ENCODE data around the gene RAB17.
A peak's percentile ranks its signal among the peaks of the same experiment; 100 is the strongest.

Gene RAB17

GRCh38 chr2:237540823-237541222, 49.7 kb downstream of the RAB17 start:
- WGBS, 2 experiments (ENCODE audit: insufficient coverage in 2 of 2): 90% methylated on average over 5 of the region's 6 CpGs
- H3K4me3 ChIP-seq (ENCODE audit: extremely low read depth, insufficient read depth, low read length, poor library complexity, severe bottlenecking): no peak overlapping the region
- no peaks in the 10 kb centered on the region for H3K9me3 ChIP-seq (ENCODE audit: control insufficient read depth, low read length)
- H3K36me3 ChIP-seq (ENCODE audit: control insufficient read depth, insufficient read depth, low read length): no peaks in the 10 kb centered on the region
- H3K4me1 ChIP-seq (ENCODE audit: control insufficient read depth, insufficient read depth, low read length, poor library complexity, severe bottlenecking): no peaks in the 10 kb centered on the region
- H3K27ac ChIP-seq (ENCODE audit: low read depth, low read length, severe bottlenecking): no peak overlapping the region

- no peak overlapping the region for H3K4me3 ChIP-seq (ENCODE audit: extremely low read depth, insufficient read depth, low read length, poor library complexity, severe bottlenecking)
- H3K27ac ChIP-seq (ENCODE audit: low read depth, low read length, severe bottlenecking): no peak overlapping the region
- 94 to 98% methylated on average over 10 to 13 of the region's 13 CpGs for WGBS, 2 experiments (ENCODE audit: insufficient coverage in 2 of 2)
- H3K4me1 ChIP-seq (ENCODE audit: control insufficient read depth, insufficient read depth, low read length, poor library complexity, severe bottlenecking): no peaks in the 10 kb centered on the region
- H3K9me3 ChIP-seq (ENCODE audit: control insufficient read depth, low read length): no peaks in the 10 kb centered on the region
- no peaks in the 10 kb centered on the region for H3K36me3 ChIP-seq (ENCODE audit: control insufficient read depth, insufficient read depth, low read length)
Observed at GRCh38 chr2:237540223-237540775, 50.2 kb downstream of the RAB17 start.

- Histone ChIP-seq H3K4me3 (ENCODE audit: extremely low read depth, insufficient read depth, low read length, poor library complexity, severe bottlenecking) (no peak overlapping the region), H3K27ac (ENCODE audit: low read depth, low read length, severe bottlenecking) (no peak overlapping the region), H3K4me1 (ENCODE audit: control insufficient read depth, insufficient read depth, low read length, poor library complexity, severe bottlenecking) (no peaks in the 10 kb centered on the region), H3K36me3 (ENCODE audit: control insufficient read depth, insufficient read depth, low read length) (no peaks in the 10 kb centered on the region), H3K9me3 (ENCODE audit: control insufficient read depth, low read length) (peaks cover 4% of the 10 kb centered on the region)
- WGBS, 2 experiments (ENCODE audit: insufficient coverage in 2 of 2): 83 to 100% methylated on average over 2 to 3 of the region's 6 CpGs
Observed at GRCh38 chr2:237539681-237540080, 50.9 kb downstream of the RAB17 start.

GRCh38 chr2:237538901-237539300, 51.6 kb downstream of the RAB17 start:
- WGBS, 2 experiments (ENCODE audit: insufficient coverage in 2 of 2): 95 to 97% methylated on average over 13 to 18 of the region's 18 CpGs
- H3K36me3 ChIP-seq (ENCODE audit: control insufficient read depth, insufficient read depth, low read length): no peaks in the 10 kb centered on the region
- no peak overlapping the region for H3K27ac ChIP-seq (ENCODE audit: low read depth, low read length, severe bottlenecking)
- peaks cover 4% of the 10 kb centered on the region for H3K9me3 ChIP-seq (ENCODE audit: control insufficient read depth, low read length)
- H3K4me3 ChIP-seq (ENCODE audit: extremely low read depth, insufficient read depth, low read length, poor library complexity, severe bottlenecking): no peak overlapping the region
- no peaks in the 10 kb centered on the region for H3K4me1 ChIP-seq (ENCODE audit: control insufficient read depth, insufficient read depth, low read length, poor library complexity, severe bottlenecking)

GRCh38 chr2:237538001-237538720, 52.4 kb downstream of the RAB17 start:
- no peak overlapping the region for H3K4me3 ChIP-seq (ENCODE audit: extremely low read depth, insufficient read depth, low read length, poor library complexity, severe bottlenecking)
- H3K36me3 ChIP-seq (ENCODE audit: control insufficient read depth, insufficient read depth, low read length): no peaks in the 10 kb centered on the region
- H3K9me3 ChIP-seq (ENCODE audit: control insufficient read depth, low read length): peaks cover 4% of the 10 kb centered on the region
- H3K4me1 ChIP-seq (ENCODE audit: control insufficient read depth, insufficient read depth, low read length, poor library complexity, severe bottlenecking): no peaks in the 10 kb centered on the region
- no peak overlapping the region for H3K27ac ChIP-seq (ENCODE audit: low read depth, low read length, severe bottlenecking)
- WGBS, 2 experiments (ENCODE audit: insufficient coverage in 2 of 2): 87 to 88% methylated on average over 25 to 28 of the region's 29 CpGs

- no peaks in the 10 kb centered on the region for H3K36me3 ChIP-seq (ENCODE audit: control insufficient read depth, insufficient read depth, low read length)
- 91 to 96% methylated on average over 7 to 9 of the region's 9 CpGs for WGBS, 2 experiments (ENCODE audit: insufficient coverage in 2 of 2)
- H3K9me3 ChIP-seq (ENCODE audit: control insufficient read depth, low read length): peaks cover 4% of the 10 kb centered on the region
- H3K27ac ChIP-seq (ENCODE audit: low read depth, low read length, severe bottlenecking): no peak overlapping the region
- H3K4me3 ChIP-seq (ENCODE audit: extremely low read depth, insufficient read depth, low read length, poor library complexity, severe bottlenecking): no peak overlapping the region
- peaks cover 5% of the 10 kb centered on the region for H3K4me1 ChIP-seq (ENCODE audit: control insufficient read depth, insufficient read depth, low read length, poor library complexity, severe bottlenecking)
Observed at GRCh38 chr2:237536617-237537016, 53.9 kb downstream of the RAB17 start.

- 84 to 94% methylated on average over 5 of the region's 5 CpGs for WGBS, 2 experiments (ENCODE audit: insufficient coverage in 2 of 2)
- Histone ChIP-seq H3K4me1 (ENCODE audit: control insufficient read depth, insufficient read depth, low read length, poor library complexity, severe bottlenecking) (peaks cover 5% of the 10 kb centered on the region), H3K27ac (ENCODE audit: low read depth, low read length, severe bottlenecking) (no peak overlapping the region), H3K9me3 (ENCODE audit: control insufficient read depth, low read length) (peaks cover 4% of the 10 kb centered on the region), H3K36me3 (ENCODE audit: control insufficient read depth, insufficient read depth, low read length) (no peaks in the 10 kb centered on the region), H3K4me3 (ENCODE audit: extremely low read depth, insufficient read depth, low read length, poor library complexity, severe bottlenecking) (no peak overlapping the region)
Observed at GRCh38 chr2:237536083-237536415, 54.5 kb downstream of the RAB17 start.

- peaks cover 5% of the 10 kb centered on the region for H3K4me1 ChIP-seq (ENCODE audit: control insufficient read depth, insufficient read depth, low read length, poor library complexity, severe bottlenecking)
- no peak overlapping the region for H3K4me3 ChIP-seq (ENCODE audit: extremely low read depth, insufficient read depth, low read length, poor library complexity, severe bottlenecking)
- H3K9me3 ChIP-seq (ENCODE audit: control insufficient read depth, low read length): peaks cover 4% of the 10 kb centered on the region
- 93 to 97% methylated on average over 3 to 4 of the region's 8 CpGs for WGBS, 2 experiments (ENCODE audit: insufficient coverage in 2 of 2)
- H3K27ac ChIP-seq (ENCODE audit: low read depth, low read length, severe bottlenecking): no peak overlapping the region
- H3K36me3 ChIP-seq (ENCODE audit: control insufficient read depth, insufficient read depth, low read length): no peaks in the 10 kb centered on the region
Observed at GRCh38 chr2:237535385-237536082, 55.0 kb downstream of the RAB17 start.

GRCh38 chr2:237534380-237534779, 56.2 kb downstream of the RAB17 start:
- Histone ChIP-seq H3K4me1 (ENCODE audit: control insufficient read depth, insufficient read depth, low read length, poor library complexity, severe bottlenecking) (peaks cover 5% of the 10 kb centered on the region), H3K4me3 (ENCODE audit: extremely low read depth, insufficient read depth, low read length, poor library complexity, severe bottlenecking) (no peak overlapping the region), H3K9me3 (ENCODE audit: control insufficient read depth, low read length) (peaks cover 4% of the 10 kb centered on the region), H3K36me3 (ENCODE audit: control insufficient read depth, insufficient read depth, low read length) (no peaks in the 10 kb centered on the region), H3K27ac (ENCODE audit: low read depth, low read length, severe bottlenecking) (no peak overlapping the region)
- WGBS, 2 experiments (ENCODE audit: insufficient coverage in 2 of 2): 100% methylated on average over 1 of the region's 1 CpG; no CpG with 5 or more reads in 1 of the 2 experiments

- Histone ChIP-seq H3K9me3 (ENCODE audit: control insufficient read depth, low read length) (peaks cover 4% of the 10 kb centered on the region), H3K27ac (ENCODE audit: low read depth, low read length, severe bottlenecking) (no peak overlapping the region), H3K4me1 (ENCODE audit: control insufficient read depth, insufficient read depth, low read length, poor library complexity, severe bottlenecking) (peaks cover 5% of the 10 kb centered on the region), H3K36me3 (ENCODE audit: control insufficient read depth, insufficient read depth, low read length) (no peaks in the 10 kb centered on the region), H3K4me3 (ENCODE audit: extremely low read depth, insufficient read depth, low read length, poor library complexity, severe bottlenecking) (no peak overlapping the region)
- WGBS, 2 experiments (ENCODE audit: insufficient coverage in 2 of 2): 92 to 93% methylated on average over 5 of the region's 7 CpGs
Observed at GRCh38 chr2:237533668-237534161, 56.8 kb downstream of the RAB17 start.

- no peak overlapping the region for H3K4me3 ChIP-seq (ENCODE audit: extremely low read depth, insufficient read depth, low read length, poor library complexity, severe bottlenecking)
- 68 to 79% methylated on average over 8 to 11 of the region's 11 CpGs for WGBS, 2 experiments (ENCODE audit: insufficient coverage in 2 of 2)
- peaks cover 5% of the 10 kb centered on the region for H3K4me1 ChIP-seq (ENCODE audit: control insufficient read depth, insufficient read depth, low read length, poor library complexity, severe bottlenecking)
- H3K36me3 ChIP-seq (ENCODE audit: control insufficient read depth, insufficient read depth, low read length): peaks cover 7% of the 10 kb centered on the region
- H3K9me3 ChIP-seq (ENCODE audit: control insufficient read depth, low read length): peaks cover 4% of the 10 kb centered on the region
- H3K27ac ChIP-seq (ENCODE audit: low read depth, low read length, severe bottlenecking): peak overlapping the region; percentile 23
Observed at GRCh38 chr2:237532160-237532559, 58.4 kb downstream of the RAB17 start.
